ENCODE measurements around the gene MIB2. TPM values are rescaled to one million over a fixed set of nuclear protein-coding genes. Genes with fewer than 3 reads are reported as not detected.
"Not testable (repeated sequence)": the region's sequence is repeated elsewhere in the genome, so short reads cannot be mapped to it uniquely, and the experiment has no call there.

The MIB2 gene
- total RNA-seq, 1 experiment from 2014 or later, result 38.3 TPM

- no peak for DNase-seq (ENCODE audit: low read depth)
Observed at GRCh38 chr1:1627261-1627828, 12.0 kb downstream of the MIB2 start.

- no peak for DNase-seq (ENCODE audit: low read depth)
Observed at GRCh38 chr1:1627829-1628753, 12.8 kb downstream of the MIB2 start.

GRCh38 chr1:1628754-1629429 lies 13.6 kb downstream of the MIB2 start:
- DNase-seq (ENCODE audit: low read depth), result no peak

GRCh38 chr1:1629430-1630190 lies 14.3 kb downstream of the MIB2 start:
- no peak for DNase-seq (ENCODE audit: low read depth)

- DNase-seq (ENCODE audit: low read depth), result no peak
Observed at GRCh38 chr1:1630191-1630964, 15.1 kb downstream of the MIB2 start.

GRCh38 chr1:1630965-1631781 lies 15.9 kb downstream of the MIB2 start:
- no peak for DNase-seq (ENCODE audit: low read depth)

- DNase-seq (ENCODE audit: low read depth), result no peak
Observed at GRCh38 chr1:1631782-1632420, 16.6 kb downstream of the MIB2 start, which contains the start of gene MMP23B. Gene MMP23B (plus strand): TSS chr1:1632173. CDS start chr1:1632219, 46 bp downstream.

GRCh38 chr1:1633409-1633808 lies 18.1 kb downstream of the MIB2 start:
- DNase-seq (ENCODE audit: low read depth), result not testable (repeated sequence)

- DNase-seq (ENCODE audit: low read depth), result not testable (repeated sequence)
Observed at GRCh38 chr1:1634613-1635012, 19.3 kb downstream of the MIB2 start.

GRCh38 chr1:1636621-1637478 lies 21.6 kb downstream of the MIB2 start:
- DNase-seq (ENCODE audit: low read depth), result not testable (repeated sequence)

- not testable (repeated sequence) for DNase-seq (ENCODE audit: low read depth)
Observed at GRCh38 chr1:1637479-1637875, 22.2 kb downstream of the MIB2 start.

GRCh38 chr1:1638528-1638927 lies 23.2 kb downstream of the MIB2 start:
- not testable (repeated sequence) for DNase-seq (ENCODE audit: low read depth)

- not testable (repeated sequence) for DNase-seq (ENCODE audit: low read depth)
Observed at GRCh38 chr1:1639368-1639767, 24.1 kb downstream of the MIB2 start.

- not testable (repeated sequence) for DNase-seq (ENCODE audit: low read depth)
Observed at GRCh38 chr1:1640081-1640480, 24.8 kb downstream of the MIB2 start.

- not testable (repeated sequence) for DNase-seq (ENCODE audit: low read depth)
Observed at GRCh38 chr1:1640711-1641461, 25.6 kb downstream of the MIB2 start.

GRCh38 chr1:1646326-1646725 lies 31.0 kb downstream of the MIB2 start:
- not testable (repeated sequence) for DNase-seq (ENCODE audit: low read depth)

GRCh38 chr1:1647567-1648241 lies 32.4 kb downstream of the MIB2 start:
- DNase-seq (ENCODE audit: low read depth), result not testable (repeated sequence)
